ENCODE results near the gene TBC1D9.

DNA sequence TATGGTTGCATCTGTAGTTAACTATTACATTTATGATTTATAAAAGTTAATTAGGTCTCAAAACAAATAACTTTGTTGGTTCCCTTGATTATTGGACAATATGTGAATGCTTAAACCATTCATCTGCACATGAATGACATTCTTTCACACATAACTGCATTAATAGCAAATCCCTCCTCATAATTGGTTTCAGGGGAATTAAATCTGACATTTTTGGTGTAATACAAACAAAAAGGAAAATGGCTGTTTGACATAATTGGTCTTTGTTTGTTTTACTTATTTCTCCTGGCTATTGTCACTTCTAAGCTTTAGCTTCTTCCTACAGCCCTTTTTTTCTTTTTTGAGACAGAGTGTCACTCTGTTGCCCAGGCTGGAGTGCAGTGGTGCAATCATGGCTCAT, 71.9 kb downstream of the TBC1D9 start:
- TF ChIP-seq EZH2 (IDR thresholded peaks at IDR 0.05; ENCODE audit: insufficient read depth, poor library complexity, severe bottlenecking) (no peak), EZH2phosphoT487 (IDR thresholded peaks at IDR 0.05; ENCODE audit: insufficient read depth, low read depth) (no peak)

Measured in GM23248 (cell line).